Inflammatory macrophage (primary cell): Measurements from ENCODE around the gene ALPL.

Experiments used
- DNase-seq, 2 donors: peaks; one replicate each; pipeline ENCODE4 v3.0.0-alpha.2; 2020 to 2022

ALPL gene

DNA sequence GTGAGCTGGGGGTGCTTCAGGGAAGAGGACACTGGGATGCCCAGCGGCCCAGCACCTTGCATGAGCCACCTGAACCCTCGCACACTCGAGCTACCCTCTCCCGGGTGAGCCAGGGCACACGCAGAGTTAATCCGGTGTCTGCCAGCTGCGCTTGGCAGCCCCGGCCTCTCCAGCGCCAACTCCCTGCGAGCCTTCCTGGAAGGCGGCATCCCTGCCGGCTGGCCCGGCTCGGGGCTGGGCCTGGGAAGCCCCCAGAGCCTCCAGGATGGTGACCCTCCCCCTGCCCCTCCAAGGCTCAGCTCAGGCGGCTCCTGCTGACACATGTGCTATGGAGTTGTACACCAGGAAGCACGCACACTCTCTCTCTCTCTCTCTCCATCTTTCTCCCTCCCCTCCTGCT is 111.3 kb downstream of the ALPL start:
- DNase-seq = no peak

DNA sequence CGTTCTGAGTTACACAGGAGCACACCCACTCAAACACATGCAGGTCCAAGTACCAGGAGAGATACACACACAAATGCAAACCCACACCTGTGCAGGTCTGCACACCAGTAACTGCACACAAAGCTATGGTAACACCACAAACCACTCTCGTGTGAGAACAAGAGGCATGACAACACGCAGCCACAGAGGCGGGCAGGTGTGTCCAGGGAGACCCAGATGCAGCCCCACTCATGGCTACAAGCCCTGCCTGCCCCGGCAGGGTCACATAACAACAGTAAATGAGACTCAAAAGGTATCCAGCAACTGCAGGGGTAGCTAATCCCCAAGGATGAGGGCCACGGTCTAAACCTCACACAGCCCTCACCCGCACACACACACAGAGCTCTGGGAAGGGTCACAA is 111.8 kb downstream of the ALPL start:
- DNase-seq = no peak

DNA sequence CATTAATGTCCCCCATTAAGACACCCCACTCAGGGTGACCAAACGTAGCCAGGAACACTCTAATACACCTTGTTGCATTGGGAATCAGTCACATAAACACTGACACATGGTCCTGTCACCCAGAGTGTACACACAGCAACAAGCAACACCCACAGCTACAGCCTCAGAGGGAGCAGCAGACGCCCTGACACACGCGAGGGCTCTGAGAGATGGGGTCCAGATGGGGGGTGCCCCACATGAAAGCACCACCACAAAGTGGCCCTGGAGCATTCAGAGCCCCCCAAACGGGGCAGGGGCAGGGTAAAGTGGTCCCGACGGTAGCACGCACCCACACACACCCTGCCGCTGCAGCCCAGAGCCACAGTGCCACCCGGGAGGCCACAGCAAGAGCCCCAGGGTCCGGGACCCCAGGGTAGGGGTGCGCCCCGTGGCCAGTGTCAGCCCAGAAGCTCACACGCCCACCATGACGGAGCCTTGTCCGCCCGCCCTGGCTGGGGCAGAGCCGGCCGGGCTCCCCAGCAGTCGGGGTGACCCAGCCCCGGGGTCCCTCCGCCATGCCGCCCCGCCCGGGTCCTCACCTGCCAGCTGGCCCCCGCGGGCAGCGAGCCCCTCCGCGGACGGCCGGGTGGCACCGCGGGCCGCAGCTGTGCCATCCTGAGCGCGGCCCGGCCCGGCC is 112.7 kb downstream of the ALPL start:
- no peak for DNase-seq

DNA sequence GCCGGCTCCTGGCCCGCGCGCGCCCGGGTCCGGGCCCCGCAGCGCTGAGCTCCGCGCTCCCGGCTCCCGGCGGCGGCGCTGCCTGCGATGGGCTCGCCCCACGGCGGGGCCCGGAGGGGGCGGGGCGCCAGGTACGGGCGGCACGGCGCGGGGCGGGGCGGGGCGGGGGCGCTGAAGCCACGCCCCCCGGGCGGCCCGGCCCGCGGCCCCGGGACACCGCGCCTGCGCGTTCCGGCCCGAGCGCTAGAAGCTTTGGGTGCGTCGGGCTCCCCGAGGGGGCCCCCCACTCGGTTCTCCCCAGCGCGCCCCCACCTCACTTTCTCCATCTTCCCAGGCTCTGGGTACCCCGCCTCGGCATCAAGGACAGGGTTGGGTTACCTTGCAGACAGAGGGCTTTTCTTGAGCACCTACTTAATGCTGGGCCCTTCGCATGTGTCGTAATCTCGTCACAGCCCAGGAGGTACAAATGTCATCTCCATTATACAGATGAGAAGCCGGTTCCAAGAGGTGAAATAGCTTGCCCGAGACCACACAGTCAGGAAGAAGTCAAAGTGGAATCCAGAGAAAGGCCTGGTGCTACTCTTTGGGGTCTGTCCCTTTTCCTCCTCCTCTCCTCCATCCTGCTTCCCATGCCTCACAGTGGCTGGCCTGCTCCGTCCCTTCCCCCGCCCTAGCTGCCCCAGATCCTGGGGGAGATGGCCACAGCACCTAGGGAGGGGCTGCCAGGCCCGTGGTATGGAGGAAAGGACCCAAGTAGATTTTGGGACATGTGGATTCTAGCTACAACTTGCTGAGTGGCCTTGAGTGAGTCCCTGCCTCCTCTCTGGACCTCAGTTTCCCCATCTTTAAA is 113.5 kb downstream of the ALPL start:
- no peak for DNase-seq

DNA sequence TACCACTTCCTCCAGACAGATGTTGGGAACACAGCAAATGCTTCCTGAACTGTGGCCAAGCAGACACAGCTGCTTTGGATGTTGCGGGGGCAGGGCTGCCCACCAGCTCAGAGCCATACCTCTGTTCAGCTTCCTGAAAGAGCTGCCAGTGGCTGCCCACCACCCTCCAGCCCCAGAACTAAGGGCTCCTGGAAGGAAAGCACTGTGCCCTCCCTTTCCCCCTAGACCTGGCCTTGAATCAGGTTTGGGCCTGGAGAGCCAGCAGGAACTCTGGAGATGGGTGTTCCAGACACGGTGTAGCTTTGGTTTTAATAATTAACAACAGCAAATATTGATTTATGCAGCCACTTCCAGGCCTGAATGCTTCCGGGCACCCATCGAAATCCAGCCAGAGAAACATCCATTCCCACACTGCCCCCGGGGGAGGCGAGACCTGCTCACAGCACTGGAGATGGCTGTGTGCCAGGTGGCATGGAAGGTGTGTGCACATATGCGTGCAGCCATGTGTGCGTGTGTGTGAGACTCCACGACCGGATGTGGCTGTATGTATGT is 114.3 kb downstream of the ALPL start:
- DNase-seq = peak in 1 of 2 donors; percentile 23

DNA sequence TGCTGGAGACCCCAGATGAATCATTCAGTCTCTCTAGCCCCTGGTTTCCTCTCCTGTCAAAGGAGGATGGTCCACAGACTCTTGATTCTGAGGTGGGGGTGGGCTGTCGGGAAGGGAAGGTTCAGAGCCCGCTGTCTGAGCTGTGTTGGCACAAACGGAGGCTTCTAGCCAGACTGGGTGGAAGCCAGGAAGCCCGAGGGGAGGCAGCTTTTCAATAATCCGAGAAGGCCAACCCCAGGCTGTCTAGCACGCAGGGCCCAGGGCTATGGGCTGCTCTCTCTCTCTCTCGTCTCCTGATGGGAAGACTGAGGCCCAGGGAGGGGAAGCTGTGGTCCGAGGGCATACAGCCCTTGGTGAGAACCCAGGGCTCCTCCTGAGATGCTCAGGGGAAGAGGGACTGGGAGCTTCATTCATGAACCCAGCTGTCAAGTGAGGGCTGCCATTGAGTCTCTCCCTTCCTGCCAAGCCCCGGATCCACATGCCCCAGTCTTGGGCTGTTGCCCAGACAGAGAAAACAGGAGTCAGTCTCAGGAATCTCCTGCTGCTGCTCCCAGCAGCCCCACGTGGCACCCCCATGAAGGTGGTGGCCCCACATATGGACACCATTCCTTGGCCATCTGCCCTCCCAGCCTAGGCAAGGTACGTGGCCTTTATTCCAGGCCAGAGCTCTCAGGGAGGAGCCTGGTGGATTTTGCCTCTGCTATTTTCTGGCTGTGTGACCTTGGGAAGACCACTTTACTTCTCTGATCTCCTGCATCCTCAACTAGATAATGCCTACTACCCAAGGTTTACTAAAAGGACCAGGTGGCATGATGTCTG is 115.6 kb downstream of the ALPL start:
- DNase-seq = no peak

DNA sequence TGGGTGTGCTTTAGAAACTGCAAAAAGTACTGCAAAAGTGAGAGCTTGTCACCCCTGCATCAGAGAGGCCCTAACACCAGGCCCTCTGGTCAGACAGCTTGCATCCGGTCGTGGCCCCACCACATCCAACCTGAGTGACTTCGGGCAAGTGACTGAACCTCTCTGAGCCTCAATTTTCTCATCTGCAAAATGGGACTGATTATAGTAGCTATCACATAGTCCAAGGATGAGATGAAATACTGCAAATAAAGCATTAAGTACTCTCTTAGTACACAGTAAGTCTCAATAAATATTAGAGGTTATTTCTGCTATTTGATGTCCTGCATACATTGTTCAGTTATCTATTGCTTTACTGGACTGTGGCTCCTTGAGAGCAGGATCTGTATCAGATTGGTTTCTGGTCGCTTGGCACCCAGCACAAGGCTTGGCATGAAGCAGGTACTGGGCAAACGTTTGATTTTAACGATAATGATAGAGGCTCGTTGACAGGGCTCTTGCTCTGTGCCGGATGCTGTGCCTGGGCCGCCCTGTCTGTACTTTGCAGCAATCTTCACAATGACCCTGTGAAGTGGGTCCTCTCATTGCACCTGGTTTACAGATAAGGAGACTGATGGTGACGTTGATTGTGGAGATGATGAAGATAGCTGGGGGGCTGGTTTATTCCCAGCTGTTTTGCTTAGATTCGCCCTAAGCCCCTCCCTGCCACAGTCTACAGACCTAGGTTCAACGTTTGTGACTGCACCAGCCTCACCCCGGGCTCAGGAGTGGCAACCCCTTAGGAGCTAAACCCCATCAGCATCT is 116.4 kb downstream of the ALPL start:
- DNase-seq = no peak

DNA sequence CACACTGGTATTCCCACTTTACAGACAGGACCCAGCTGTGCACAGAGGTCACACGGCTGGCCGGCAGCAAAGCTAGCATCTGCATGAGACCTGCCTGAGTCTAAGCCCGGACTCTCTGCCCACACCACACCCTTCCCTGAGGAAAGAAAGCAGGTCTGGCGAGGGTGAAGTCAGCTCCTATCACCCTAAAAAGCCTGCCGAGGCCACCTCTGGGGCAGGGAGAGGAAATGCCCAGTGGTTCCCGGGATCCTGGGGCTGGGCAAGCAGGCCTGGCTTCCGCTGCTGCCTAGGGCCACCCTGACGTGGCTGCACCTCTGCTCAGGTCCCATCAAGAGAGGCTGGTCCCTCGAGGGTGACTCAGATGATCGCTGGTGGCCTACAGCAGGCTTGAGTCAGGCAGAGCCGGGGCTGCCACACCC is 117.7 kb downstream of the ALPL start:
- DNase-seq = no peak
